Choroid plexus epithelial cell (primary cell): ENCODE data around the gene MRM2.

Source experiments
- DNase-seq: peaks from one replicate; pipeline ENCODE4 v3.0.0-alpha.2; 2010; ENCODE audit warnings: low read depth
- H3K4me3 ChIP-seq: 2 replicates; pipeline ENCODE4 v1.5.1; 2011; ENCODE audit warnings: low read depth, mild to moderate bottlenecking, control low read depth, low read length, moderate library complexity
- TF ChIP-seq, protein P1 (sequence below): conservative IDR thresholded peaks from 2 replicates; pipeline ENCODE4 v1.5.1; 2011; ENCODE audit warnings: low read depth, mild to moderate bottlenecking, control low read depth, inconsistent platforms, low read length, moderate library complexity

The MRM2 gene

GRCh38 chr7:2228921-2229320 is 13.1 kb downstream of the MRM2 start:
- TF ChIP-seq, protein P1, sequence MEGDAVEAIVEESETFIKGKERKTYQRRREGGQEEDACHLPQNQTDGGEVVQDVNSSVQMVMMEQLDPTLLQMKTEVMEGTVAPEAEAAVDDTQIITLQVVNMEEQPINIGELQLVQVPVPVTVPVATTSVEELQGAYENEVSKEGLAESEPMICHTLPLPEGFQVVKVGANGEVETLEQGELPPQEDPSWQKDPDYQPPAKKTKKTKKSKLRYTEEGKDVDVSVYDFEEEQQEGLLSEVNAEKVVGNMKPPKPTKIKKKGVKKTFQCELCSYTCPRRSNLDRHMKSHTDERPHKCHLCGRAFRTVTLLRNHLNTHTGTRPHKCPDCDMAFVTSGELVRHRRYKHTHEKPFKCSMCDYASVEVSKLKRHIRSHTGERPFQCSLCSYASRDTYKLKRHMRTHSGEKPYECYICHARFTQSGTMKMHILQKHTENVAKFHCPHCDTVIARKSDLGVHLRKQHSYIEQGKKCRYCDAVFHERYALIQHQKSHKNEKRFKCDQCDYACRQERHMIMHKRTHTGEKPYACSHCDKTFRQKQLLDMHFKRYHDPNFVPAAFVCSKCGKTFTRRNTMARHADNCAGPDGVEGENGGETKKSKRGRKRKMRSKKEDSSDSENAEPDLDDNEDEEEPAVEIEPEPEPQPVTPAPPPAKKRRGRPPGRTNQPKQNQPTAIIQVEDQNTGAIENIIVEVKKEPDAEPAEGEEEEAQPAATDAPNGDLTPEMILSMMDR: no peak
- H3K4me3 ChIP-seq: no peak overlapping the region
- no peak for DNase-seq

DNA sequence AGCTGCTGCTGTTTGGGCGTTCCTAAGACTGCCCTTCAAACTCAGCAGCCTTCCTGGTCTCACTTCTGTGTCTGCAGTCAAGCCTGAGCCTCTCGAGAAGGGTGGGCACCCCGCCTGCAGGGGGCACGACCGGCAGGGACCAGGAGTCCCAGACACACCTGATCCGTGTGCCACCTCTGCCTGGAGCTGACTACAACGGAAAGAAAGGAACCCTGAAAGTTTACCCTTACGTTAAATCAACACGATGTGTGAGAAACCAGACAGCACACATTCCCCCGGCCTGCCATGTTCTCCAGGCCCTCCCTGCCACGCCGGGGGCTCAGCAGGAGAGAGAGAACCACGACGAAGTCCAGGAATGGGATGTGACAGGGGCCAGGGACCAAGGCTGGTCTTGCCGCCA is 14.3 kb downstream of the MRM2 start:
- DNase-seq: no peak
- TF ChIP-seq, protein P1: no peak

GRCh38 chr7:2225830-2226229 is 16.2 kb downstream of the MRM2 start:
- DNase-seq: no peak
- H3K4me3 ChIP-seq: no peak overlapping the region

More for the DNA sequence above, 14.3 kb downstream of the MRM2 start:
- H3K4me3 ChIP-seq: no peak overlapping the region

DNA sequence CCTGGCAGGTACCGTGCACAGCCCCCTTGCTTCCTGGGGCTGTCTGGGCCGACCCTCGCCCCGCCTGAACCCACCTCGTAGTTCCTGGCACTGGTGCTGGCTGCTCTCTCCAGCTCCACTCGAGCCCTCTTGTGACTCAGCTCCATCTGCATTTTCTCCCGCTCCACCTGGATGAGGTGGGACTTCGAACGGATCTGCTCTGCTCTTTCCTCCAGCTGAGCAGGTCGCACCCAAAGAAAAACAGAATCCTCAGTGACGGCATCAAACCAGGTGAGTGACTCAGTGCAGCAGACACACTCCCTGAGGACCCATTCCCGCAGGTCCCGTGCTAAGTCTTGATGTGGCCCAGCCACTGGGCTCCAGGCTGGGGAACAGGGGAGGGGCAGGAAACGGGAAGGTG is 16.7 kb downstream of the MRM2 start:
- no peak overlapping the region for H3K4me3 ChIP-seq
- no peak for DNase-seq
- TF ChIP-seq, protein P1: no peak

More at GRCh38 chr7:2225830-2226229, 16.2 kb downstream of the MRM2 start:
- TF ChIP-seq, protein P1: no peak

DNA sequence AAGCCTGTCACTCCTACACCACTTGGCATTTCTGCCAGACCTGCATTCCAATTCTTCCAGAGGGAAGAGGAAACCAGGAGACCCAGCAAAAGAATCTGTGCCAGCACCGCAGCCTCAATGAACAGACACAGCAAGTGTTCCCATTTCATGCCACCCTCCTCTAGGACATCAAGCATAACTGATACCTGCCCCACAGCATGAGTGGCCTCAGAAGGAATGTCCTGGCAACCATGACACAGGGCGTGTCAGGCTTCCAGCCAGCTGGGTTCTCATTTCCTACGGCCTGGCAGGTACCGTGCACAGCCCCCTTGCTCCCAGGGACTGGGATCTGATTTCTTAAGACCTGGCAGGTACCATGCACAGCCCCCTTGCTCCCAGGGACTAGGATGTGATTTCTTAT is 17.1 kb downstream of the MRM2 start:
- no peak for DNase-seq
- TF ChIP-seq, protein P1: no peak
- H3K4me3 ChIP-seq: no peak overlapping the region

- H3K4me3 ChIP-seq: no peak overlapping the region
- DNase-seq: no peak
- TF ChIP-seq, protein P1: no peak
Measured at GRCh38 chr7:2224491-2224928, 17.5 kb downstream of the MRM2 start.

GRCh38 chr7:2223321-2223720 is 18.7 kb downstream of the MRM2 start:
- DNase-seq: no peak
- TF ChIP-seq, protein P1: no peak

More at GRCh38 chr7:2223321-2223720, 18.7 kb downstream of the MRM2 start:
- no peak overlapping the region for H3K4me3 ChIP-seq
